K562 (cell line): Measurements from ENCODE around the gene MPDU1. TPM values are rescaled to one million over a fixed set of nuclear protein-coding genes. Genes with fewer than 3 reads are reported as not detected.

Experiments
- ATF6 ChIP-seq: sonication (generic); formaldehyde crosslinking; IDR thresholded peaks from 2 replicates; pipeline ENCODE4 v1.4.0; 2020; ENCODE audit warnings: mild to moderate bottlenecking, missing genetic modification reagents
- CTCFL ChIP-seq: IDR thresholded peaks from 2 replicates; pipeline ENCODE4 v1.6.1; 2011; ENCODE audit warnings: borderline replicate concordance, low read depth, mild to moderate bottlenecking, moderate library complexity, low read length; ENCODE audit not compliant: insufficient read depth, poor library complexity, severe bottlenecking
- GTF2F1 ChIP-seq: IDR thresholded peaks from 2 replicates; pipeline ENCODE4 v1.6.1; 2011; ENCODE audit warnings: low read depth, low read length, improper control_type of control experiment
- HDAC1 ChIP-seq, 2 experiments: fragments of 450-650 bp; IDR thresholded peaks; 2 replicates each; pipeline ENCODE4 v1.6.1; 2016 to 2017; ENCODE audit warnings: inconsistent platforms in 1 of 2, mild to moderate bottlenecking in 1 of 2, moderate library complexity in 1 of 2
- RFX7 ChIP-seq: fragments of 250-450 bp; sonication (Bioruptor Pico); IDR thresholded peaks from 2 replicates; pipeline ENCODE4 v1.5.1; 2021; ENCODE audit warnings: mild to moderate bottlenecking
- RREB1 ChIP-seq: fragments of 250-450 bp; sonication (Bioruptor Pico); IDR thresholded peaks from 2 replicates; pipeline ENCODE4 v1.4.0; 2020
- THRB ChIP-seq: fragments of 450-650 bp; formaldehyde crosslinking; conservative IDR thresholded peaks from 2 replicates; pipeline ENCODE4 v1.4.0; 2022; ENCODE audit warnings: mild to moderate bottlenecking, missing genetic modification characterization
- USF2 ChIP-seq: sonication (generic); formaldehyde crosslinking; IDR thresholded peaks from 2 replicates; pipeline ENCODE4 v1.5.0; 2020; ENCODE audit warnings: missing genetic modification reagents
- ZKSCAN1 ChIP-seq: fragments of 150-350 bp; IDR thresholded peaks from 2 replicates; pipeline ENCODE4 v1.6.1; 2016; ENCODE audit warnings: low read depth, low read length
- ZNF121 ChIP-seq: sonication (generic); formaldehyde crosslinking; conservative IDR thresholded peaks from 2 replicates; pipeline ENCODE4 v1.8.0; 2022; ENCODE audit warnings: missing genetic modification reagents
- ZNF512 ChIP-seq: IDR thresholded peaks from 2 replicates; pipeline ENCODE4 v1.6.1; 2016; ENCODE audit warnings: missing genetic modification characterization, missing compliant biosample characterization
- ZSCAN32 ChIP-seq: fragments of 450-650 bp; formaldehyde crosslinking; IDR thresholded peaks from 2 replicates; pipeline ENCODE4 v1.4.0; 2020; ENCODE audit warnings: mild to moderate bottlenecking, moderate library complexity
- polyA plus RNA-seq, 8 experiments: library from polyadenylated mRNA; depleted of rRNA in 4 of 8; stranded (reverse) in 5 of 8; unstranded in 3 of 8; fragments of >200 nt; fragmentation: Nextera tagmentation in 2 of 8; fragmentation: Illumina TruSeq in 1 of 8; extraction: Ambion mirVana in 2 of 8; extraction: Trizol in 1 of 8; gene quantifications; 2 replicates each; pipeline versions ENCODE4 v1.2.1 to v1.2.3, GENCODE V29; 2011 to 2014; ENCODE audit warnings: inconsistent platforms in 1 of 8, missing spikeins in 1 of 8
- total RNA-seq, 7 experiments: library from RNA; depleted of rRNA in 6 of 7; stranded (reverse); fragments of >200 nt in 6 of 7; fragmentation: Illumina TruSeq in 2 of 7; extraction: Trizol in 2 of 7; gene quantifications; 2 replicates each; pipeline versions ENCODE4 v1.2.1 to v1.2.3, GENCODE V29; 2011 to 2021; ENCODE audit warnings: low replicate concordance in 1 of 7

Gene MPDU1
- total and polyA plus RNA-seq, 9 of the 15 experiments (the other 6 are each of a cell fraction or from before 2014, with no cell fraction given) = 4.9 to 179 (median 77.1) TPM

GRCh38 chr17:7583253-7584109 is at the start of gene MPDU1 (continued):
- TF ChIP-seq GTF2F1 (peak; percentile 69; the same call in 1 of the 2 replicates), ATF6 (peak; percentile 17; the same call in 1 of the 2 replicates), CTCFL (no peak), ZNF121 (CRISPR knock-in tag) (no peak), ZKSCAN1 (no peak), ZSCAN32 (CRISPR knock-in tag) (no peak), RREB1 (CRISPR knock-in tag) (no peak), USF2 (CRISPR knock-in tag) (no peak), THRB (CRISPR knock-in tag) (no peak), ZNF512 (no peak), HDAC1 (IDR thresholded peaks at IDR 0.05) (peak in 1 of 2 experiments; percentile 54; a peak in 2 of 4 replicates), RFX7 (CRISPR knock-in tag) (no peak)
